Natural killer cell (primary cell): ENCODE measurements around the gene VPS11. TPM values are rescaled to one million over a fixed set of nuclear protein-coding genes. Genes with fewer than 3 reads are reported as not detected.

Source experiments
- ATAC-seq, 3 donors: fragments of 150-1000 bp in 2 of 3; fragments of 200-7000 bp in 1 of 3; cut with Tn5 transposase; 1 replicate in 1 of 3; 2 replicates in 2 of 3; pipeline ENCODE4 v1.10.0; 2021; ENCODE audit warnings: mild to moderate bottlenecking in 2 of 3, moderate library complexity in 2 of 3
- DNase-seq, 2 donors: peaks; one replicate each; pipeline versions ENCODE4 v3.0.0 to v3.0.0-alpha.2; 2013 to 2021; ENCODE audit warnings: mixed read lengths in 1 of 2
- H3K27ac ChIP-seq: one replicate; pipeline ENCODE4 v1.5.1; 2013; ENCODE audit warnings: mild to moderate bottlenecking, low read length
- H3K27me3 ChIP-seq: one replicate; pipeline ENCODE4 v1.6.1; 2013; ENCODE audit warnings: low read length; ENCODE audit not compliant: control insufficient read depth, insufficient read depth
- H3K36me3 ChIP-seq: one replicate; pipeline ENCODE4 v1.6.1; 2013; ENCODE audit warnings: low read length; ENCODE audit not compliant: control insufficient read depth, insufficient read depth
- H3K4me1 ChIP-seq: one replicate; pipeline ENCODE4 v1.6.1; 2013; ENCODE audit warnings: low read length; ENCODE audit not compliant: control insufficient read depth, insufficient read depth
- H3K4me3 ChIP-seq: one replicate; pipeline ENCODE4 v1.5.1; 2013; ENCODE audit warnings: low read length
- H3K9me3 ChIP-seq: one replicate; pipeline ENCODE4 v1.6.1; 2013; ENCODE audit warnings: low read length; ENCODE audit not compliant: control insufficient read depth, insufficient read depth
- H3K27ac Mint-ChIP-seq, 2 donors: one replicate each; pipeline ENCODE4 v1.8.0; 2022; ENCODE audit warnings: mild to moderate bottlenecking in 2 of 2, mixed read lengths in 2 of 2, moderate library complexity in 1 of 2
- H3K27me3 Mint-ChIP-seq, 2 donors: one replicate each; pipeline ENCODE4 v1.8.0; 2022; ENCODE audit warnings: low read depth in 2 of 2, mixed read lengths in 2 of 2
- H3K36me3 Mint-ChIP-seq: one replicate; pipeline ENCODE4 v1.8.0; 2022; ENCODE audit warnings: mixed read lengths
- H3K4me1 Mint-ChIP-seq, 2 donors: one replicate each; pipeline ENCODE4 v1.8.0; 2022; ENCODE audit warnings: mixed read lengths in 2 of 2
- H3K4me3 Mint-ChIP-seq: one replicate; pipeline ENCODE4 v1.8.0; 2022; ENCODE audit warnings: mild to moderate bottlenecking, moderate library complexity, mixed read lengths
- H3K9me3 Mint-ChIP-seq, 2 donors: one replicate each; pipeline ENCODE4 v1.8.0; 2022; ENCODE audit warnings: mixed read lengths in 2 of 2
- WGBS: methylation state at CpG from one replicate; pipeline ENCODE4 v1.1.7; 2013; ENCODE audit warnings: missing lambda C conversion rate; ENCODE audit not compliant: insufficient coverage; 5-methylcytosine and 5-hydroxymethylcytosine counted together
- intact Hi-C: fragments of 100-400 bp; cut with micrococcal nuclease; formaldehyde crosslinking; loops from one replicate; pipeline ENCODE4 v1.14.2; 2022
- total RNA-seq, 4 donors: library from RNA; stranded (reverse); fragments of 120-200 nt in 1 of 4; gene quantifications; one replicate each; pipeline versions ENCODE4 v1.2.3 to v1.2.4, GENCODE V29; 2013 to 2022
- TF ChIP-seq, protein P1 (sequence below): fragments of 200-600 bp; IDR thresholded peaks from one replicate; pipeline ENCODE4 v1.8.0; 2022; ENCODE audit warnings: antibody characterized with exemption

The VPS11 gene
- total RNA-seq, 3 donors from 2014 or later (not counting 1 experiment from before 2014, with no cell fraction given) = 91.4 to 101 (median 91.7) TPM

DNA sequence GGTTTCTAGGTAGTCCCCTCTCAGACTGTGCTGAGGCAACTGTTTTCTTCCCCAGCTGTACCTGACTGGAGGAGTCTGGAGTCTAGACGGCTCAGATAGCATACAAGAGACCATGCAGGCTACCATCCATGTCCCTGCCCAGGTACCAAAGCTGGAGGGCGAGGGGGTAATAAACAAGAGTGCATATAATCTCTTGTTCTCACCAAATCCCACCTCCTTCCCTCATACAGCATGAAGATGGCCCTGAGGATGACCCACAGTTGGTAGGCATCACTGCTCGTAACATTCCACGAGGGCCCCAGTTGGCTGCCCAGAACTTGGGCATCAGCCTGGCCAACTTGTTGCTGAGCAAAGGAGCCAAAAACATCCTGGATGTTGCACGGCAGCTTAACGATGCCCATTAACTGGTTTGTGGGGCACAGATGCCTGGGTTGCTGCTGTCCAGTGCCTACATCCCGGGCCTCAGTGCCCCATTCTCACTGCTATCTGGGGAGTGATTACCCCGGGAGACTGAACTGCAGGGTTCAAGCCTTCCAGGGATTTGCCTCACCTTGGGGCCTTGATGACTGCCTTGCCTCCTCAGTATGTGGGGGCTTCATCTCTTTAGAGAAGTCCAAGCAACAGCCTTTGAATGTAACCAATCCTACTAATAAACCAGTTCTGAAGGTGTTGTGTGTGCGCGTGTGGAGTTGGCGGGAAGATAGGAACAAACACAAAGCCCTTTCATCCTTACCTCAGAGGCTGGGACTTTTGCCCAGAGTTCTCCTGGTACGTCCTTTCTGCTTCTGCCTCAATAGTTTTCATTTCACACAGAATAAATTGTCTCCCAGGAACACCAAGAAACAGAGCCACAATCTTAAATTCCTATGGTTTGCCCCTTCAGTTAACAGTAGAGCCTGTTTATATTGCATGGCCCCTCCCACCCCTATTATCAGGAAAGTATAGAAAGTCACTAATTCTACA lies 25.5 kb downstream of the VPS11 start:
- DNase-seq (no peak), ATAC-seq (no peak)
- Mint-ChIP-seq H3K4me1 (peaks cover 28 to 35% of the 10 kb centered on the region in 2 donors), H3K4me3 (peak overlapping the region; percentile 91), H3K27me3 (no peaks in the 10 kb centered on the region), H3K27ac (peak overlapping the region; percentile 95 to 96), H3K36me3 (peaks cover 7% of the 10 kb centered on the region), H3K9me3 (no peaks in the 10 kb centered on the region)
- H3K4me1 ChIP-seq = peaks cover 31% of the 10 kb centered on the region
- TF ChIP-seq, protein P1, sequence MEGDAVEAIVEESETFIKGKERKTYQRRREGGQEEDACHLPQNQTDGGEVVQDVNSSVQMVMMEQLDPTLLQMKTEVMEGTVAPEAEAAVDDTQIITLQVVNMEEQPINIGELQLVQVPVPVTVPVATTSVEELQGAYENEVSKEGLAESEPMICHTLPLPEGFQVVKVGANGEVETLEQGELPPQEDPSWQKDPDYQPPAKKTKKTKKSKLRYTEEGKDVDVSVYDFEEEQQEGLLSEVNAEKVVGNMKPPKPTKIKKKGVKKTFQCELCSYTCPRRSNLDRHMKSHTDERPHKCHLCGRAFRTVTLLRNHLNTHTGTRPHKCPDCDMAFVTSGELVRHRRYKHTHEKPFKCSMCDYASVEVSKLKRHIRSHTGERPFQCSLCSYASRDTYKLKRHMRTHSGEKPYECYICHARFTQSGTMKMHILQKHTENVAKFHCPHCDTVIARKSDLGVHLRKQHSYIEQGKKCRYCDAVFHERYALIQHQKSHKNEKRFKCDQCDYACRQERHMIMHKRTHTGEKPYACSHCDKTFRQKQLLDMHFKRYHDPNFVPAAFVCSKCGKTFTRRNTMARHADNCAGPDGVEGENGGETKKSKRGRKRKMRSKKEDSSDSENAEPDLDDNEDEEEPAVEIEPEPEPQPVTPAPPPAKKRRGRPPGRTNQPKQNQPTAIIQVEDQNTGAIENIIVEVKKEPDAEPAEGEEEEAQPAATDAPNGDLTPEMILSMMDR = no peak
- peak overlapping the region; percentile 84 for H3K27ac ChIP-seq
- peak overlapping the region; percentile 70 for H3K4me3 ChIP-seq
- H3K9me3 ChIP-seq = no peaks in the 10 kb centered on the region
- H3K27me3 ChIP-seq = no peaks in the 10 kb centered on the region
- WGBS = 73% methylated on average over 12 of the region's 12 CpGs
- intact Hi-C loops = no loop called here
- peaks cover 17% of the 10 kb centered on the region for H3K36me3 ChIP-seq

DNA sequence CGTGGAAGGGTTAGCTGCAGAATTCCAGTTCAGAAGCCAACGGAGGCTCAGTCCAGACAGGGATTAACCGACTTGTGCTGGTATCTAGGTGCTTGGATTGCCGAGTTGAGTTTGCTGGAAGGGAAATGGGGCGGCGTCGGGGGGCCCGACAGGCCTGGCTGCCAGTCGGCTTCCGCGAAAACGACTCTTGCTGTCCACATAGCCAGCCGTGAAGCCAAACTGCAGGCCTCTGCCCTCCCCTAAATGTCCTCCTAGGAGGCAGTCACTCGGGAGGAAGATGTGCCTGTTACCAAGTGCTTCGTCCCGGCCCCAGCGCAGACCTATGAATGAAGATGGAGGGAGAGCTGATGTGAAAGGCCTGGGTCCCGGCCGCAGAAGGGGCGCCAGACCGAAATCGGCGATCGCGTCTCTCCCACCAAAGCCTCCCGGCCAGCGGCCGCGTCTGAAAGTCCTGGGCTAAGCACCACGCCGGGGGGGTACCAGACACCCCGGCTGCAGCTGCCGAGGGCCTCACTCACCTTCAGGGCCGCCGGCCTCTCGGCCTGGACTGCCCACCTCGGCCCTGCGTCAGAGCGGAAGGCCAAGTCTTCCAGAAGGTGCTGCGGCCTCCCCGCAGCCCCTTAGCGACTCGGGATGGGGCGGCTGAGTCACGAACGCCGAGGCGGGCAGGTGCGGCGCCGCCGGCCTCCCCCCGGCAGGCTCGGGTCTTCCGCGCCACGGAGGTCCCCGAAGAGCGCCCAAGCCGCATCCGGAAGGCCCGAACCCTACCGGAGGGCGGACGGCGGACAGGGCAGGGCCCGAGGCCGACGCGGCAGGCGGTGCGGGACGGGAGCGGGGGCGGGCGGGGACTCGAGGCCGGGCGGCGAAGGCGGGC lies 26.6 kb downstream of the VPS11 start:
- TF ChIP-seq, protein P1 = no peak
- peak; percentile 63 for DNase-seq
- Mint-ChIP-seq H3K36me3 (peaks cover 7% of the 10 kb centered on the region), H3K4me1 (peaks cover 28 to 35% of the 10 kb centered on the region in 2 donors), H3K27ac (peak overlapping the region; percentile 95 to 96), H3K4me3 (peak overlapping the region; percentile 91), H3K9me3 (no peaks in the 10 kb centered on the region), H3K27me3 (no peaks in the 10 kb centered on the region)
- Histone ChIP-seq H3K9me3 (no peaks in the 10 kb centered on the region), H3K27me3 (no peaks in the 10 kb centered on the region), H3K4me3 (peak overlapping the region; percentile 70), H3K4me1 (peaks cover 31% of the 10 kb centered on the region), H3K27ac (peak overlapping the region; percentile 84), H3K36me3 (peaks cover 19% of the 10 kb centered on the region)
- whole genome bisulfite sequencing = under 1% methylated on average over 81 of the region's 81 CpGs
- peak; percentile 16 to 39 (median 18) for ATAC-seq
- intact Hi-C loops = loop anchor here (1.0 to 2.0 kb wide), 4 partner anchors 8 to 165 kb away; partner anchors contain the start of genes SLC37A4 and VPS11

DNA sequence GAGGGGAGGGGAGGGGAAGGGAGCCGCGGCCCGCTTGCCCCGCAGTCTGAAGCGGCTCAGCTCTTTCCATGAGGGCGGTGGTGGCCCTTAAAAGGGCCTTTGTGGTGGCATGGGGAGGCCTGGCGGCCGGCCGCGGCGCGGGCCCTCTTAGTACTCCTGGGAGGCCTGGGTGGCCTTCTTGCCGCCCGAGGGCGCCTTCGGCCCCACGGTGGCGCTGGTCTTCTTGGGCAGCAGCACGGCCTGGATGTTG lies 27.1 kb downstream of the VPS11 start:
- peaks cover 31% of the 10 kb centered on the region for H3K4me1 ChIP-seq
- Mint-ChIP-seq H3K4me1 (peaks cover 28 to 38% of the 10 kb centered on the region in 2 donors), H3K4me3 (peak overlapping the region; percentile 91), H3K36me3 (peaks cover 7% of the 10 kb centered on the region), H3K9me3 (no peaks in the 10 kb centered on the region), H3K27ac (peak overlapping the region; percentile 95 to 96), H3K27me3 (no peaks in the 10 kb centered on the region)
- TF ChIP-seq, protein P1 = peak; percentile 54
- intact Hi-C loops = loop anchor here (1.0 to 2.0 kb wide), 7 partner anchors 8 to 166 kb away; partner anchors contain the start of genes HINFP, HYOU1, SLC37A4 and VPS11
- WGBS = 0% methylated on average over 19 of the region's 19 CpGs
- H3K36me3 ChIP-seq = peaks cover 19% of the 10 kb centered on the region
- H3K4me3 ChIP-seq = peak overlapping the region; percentile 70
- peak overlapping the region; percentile 84 for H3K27ac ChIP-seq
- peak; percentile 35 to 72 (median 53) for ATAC-seq
- H3K9me3 ChIP-seq = no peaks in the 10 kb centered on the region
- peak; percentile 66 to 80 for DNase-seq
- no peaks in the 10 kb centered on the region for H3K27me3 ChIP-seq
